Endothelial cell of umbilical vein (primary cell): ENCODE results near the gene ZBTB25. TPM values are rescaled to one million over a fixed set of nuclear protein-coding genes. Genes with fewer than 3 reads are reported as not detected.

Source experiments
- BruUV-seq: library from RNA; stranded (reverse); fragments of 400-500 nt; replicated peaks from 2 replicates; lab custom pipeline; 2021; lab: Mats Ljungman, UMichigan
- CTCF ChIA-PET: fragments of 300-600, 350-600 bp; sonication (Branson Sonifier 250); formaldehyde crosslinking; loops from one replicate; lab custom pipeline; 2021; ENCODE audit warnings: antibody characterized with exemption, inconsistent platforms; lab: Charles Lee
- POLR2A ChIA-PET: fragments of 300-600, 350-600 bp; sonication (Branson Sonifier 250); formaldehyde crosslinking; loops from one replicate; lab custom pipeline; 2021; ENCODE audit warnings: antibody characterized with exemption, inconsistent platforms; lab: Charles Lee
- DNase-seq: peaks from one replicate; pipeline ENCODE4 v3.0.0-alpha.2; 2011; ENCODE audit warnings: low read depth, low spot score
- FAIRE-seq: peaks from 2 replicates; lab custom pipeline; 2011; peaks lifted over from hg19 to GRCh38; lab: Jason Lieb, UNC
- H2AFZ ChIP-seq: 2 replicates; pipeline ENCODE4 v1.6.0; 2012; ENCODE audit warnings: low read depth, low read length, control low read depth, inconsistent platforms
- H3K27ac ChIP-seq: 2 replicates; pipeline ENCODE4 v1.5.1; 2011; ENCODE audit warnings: low read depth, mild to moderate bottlenecking, control low read depth, low read length, moderate library complexity; ENCODE audit not compliant: insufficient read depth
- H3K27me3 ChIP-seq, 2 experiments: 2 replicates each; pipeline versions ENCODE4 v1.6.0 to v1.6.1; 2011; ENCODE audit warnings: low read length in 2 of 2, mixed read lengths in 1 of 2; ENCODE audit not compliant: control insufficient read depth in 2 of 2, insufficient read depth in 2 of 2
- H3K36me3 ChIP-seq, 2 experiments: 2 replicates in 1 of 2; 3 replicates in 1 of 2; pipeline ENCODE4 v1.5.1; 2011; ENCODE audit warnings: low read length in 2 of 2, mild to moderate bottlenecking in 1 of 2, moderate library complexity in 1 of 2; ENCODE audit not compliant: control insufficient read depth in 2 of 2, insufficient read depth in 2 of 2; ENCODE audit errors: extremely low read depth in 1 of 2
- H3K4me1 ChIP-seq: 3 replicates; pipeline ENCODE4 v1.5.1; 2011; ENCODE audit warnings: mild to moderate bottlenecking, low read length; ENCODE audit not compliant: control insufficient read depth, insufficient read depth; ENCODE audit errors: extremely low read depth
- H3K4me2 ChIP-seq: 2 replicates; pipeline ENCODE4 v1.6.1; 2011; ENCODE audit warnings: low read length, control low read depth, mixed read lengths; ENCODE audit not compliant: insufficient read depth
- H3K4me3 ChIP-seq, 3 experiments: fragments of 200-600 bp in 1 of 3; sonication (generic), shearing (Covaris generic) in 1 of 3; replicated peaks in 1 of 3; 2 replicates each; pipeline ENCODE4 v1.5.1; 2011 to 2016; ENCODE audit warnings: control low read depth in 3 of 3, low read length in 3 of 3, mild to moderate bottlenecking in 2 of 3, inconsistent platforms in 1 of 3, low read depth in 1 of 3, moderate library complexity in 1 of 3; ENCODE audit not compliant: insufficient read depth in 1 of 3
- H3K79me2 ChIP-seq: 2 replicates; pipeline ENCODE4 v1.6.0; 2012; ENCODE audit warnings: low read length, inconsistent platforms; ENCODE audit not compliant: control insufficient read depth, insufficient read depth
- H3K9ac ChIP-seq: replicated peaks from 2 replicates; pipeline ENCODE3; 2011; ENCODE audit warnings: low read length, control low read depth; ENCODE audit not compliant: insufficient read depth; ENCODE audit errors: extremely low read depth
- H3K9me1 ChIP-seq: replicated peaks from 3 replicates; pipeline ENCODE4 v1.6.0; 2011; ENCODE audit warnings: mild to moderate bottlenecking, low read length; ENCODE audit not compliant: control insufficient read depth, insufficient read depth; ENCODE audit errors: extremely low read depth
- H3K9me3 ChIP-seq: replicated peaks from 2 replicates; pipeline ENCODE4 v1.5.1; 2012; ENCODE audit warnings: low read length, inconsistent platforms; ENCODE audit not compliant: control insufficient read depth, insufficient read depth
- H4K20me1 ChIP-seq: replicated peaks from 2 replicates; pipeline ENCODE3; 2011; ENCODE audit warnings: mild to moderate bottlenecking, low read length; ENCODE audit not compliant: control insufficient read depth, insufficient read depth; ENCODE audit errors: extremely low read depth
- CTCF ChIP-seq, 2 donors: IDR thresholded peaks; 1 replicate in 1 of 2; 2 replicates in 1 of 2; pipeline ENCODE4 v1.5.1; 2011; ENCODE audit warnings: low read length in 2 of 2, mild to moderate bottlenecking in 2 of 2, moderate library complexity in 2 of 2, control low read depth in 1 of 2, inconsistent platforms in 1 of 2, low read depth in 1 of 2; ENCODE audit not compliant: insufficient read depth in 1 of 2; ENCODE audit errors: extremely low read depth in 1 of 2
- EZH2 ChIP-seq: IDR thresholded peaks from 2 replicates; pipeline ENCODE4 v1.6.1; 2012; ENCODE audit warnings: borderline replicate concordance, low read depth, mild to moderate bottlenecking, moderate library complexity, low read length, inconsistent platforms; ENCODE audit not compliant: severe bottlenecking
- FOS ChIP-seq: IDR thresholded peaks from 2 replicates; pipeline ENCODE4 v1.6.1; 2011; ENCODE audit warnings: mild to moderate bottlenecking, low read length, moderate library complexity, borderline replicate concordance; ENCODE audit not compliant: insufficient read depth
- GATA2 ChIP-seq: IDR thresholded peaks from 2 replicates; pipeline ENCODE4 v1.7.0; 2011; ENCODE audit warnings: low read depth, mild to moderate bottlenecking, moderate library complexity, mixed read lengths, low read length; ENCODE audit not compliant: insufficient read length, insufficient read depth
- JUN ChIP-seq: IDR thresholded peaks from 2 replicates; pipeline ENCODE4 v1.6.1; 2011; ENCODE audit warnings: borderline replicate concordance, low read depth; ENCODE audit not compliant: insufficient read length, insufficient read depth
- MAX ChIP-seq: IDR thresholded peaks from 2 replicates; pipeline ENCODE4 v1.6.1; 2011; ENCODE audit not compliant: insufficient read depth, insufficient read length
- MYC ChIP-seq: IDR thresholded peaks from one replicate; pipeline ENCODE4 v1.6.1; 2011; ENCODE audit warnings: mild to moderate bottlenecking, low read depth, low read length
- POLR2A ChIP-seq: IDR thresholded peaks from 2 replicates; pipeline ENCODE4 v1.6.1; 2012; ENCODE audit warnings: low read depth, mild to moderate bottlenecking, control low read depth, low read length
- POLR2AphosphoS5 ChIP-seq: IDR thresholded peaks from 2 replicates; pipeline ENCODE4 v1.6.1; 2012; ENCODE audit warnings: low read depth, mild to moderate bottlenecking, control low read depth, low read length, moderate library complexity; ENCODE audit not compliant: insufficient read depth
- dilution Hi-C: fragments of 300-500 bp; cut with MboI; formaldehyde crosslinking; loops from one replicate; pipeline ENCODE4 v1.15.0; 2019; ENCODE audit warnings: low sequenced_read_pairs; ENCODE audit not compliant: extremely low pct_ligation_motif_present
- intact Hi-C: fragments of 100-400 bp; cut with micrococcal nuclease; formaldehyde crosslinking; loops from one replicate; pipeline ENCODE4 v1.10.0; 2022
- polyA plus RNA-seq, 4 experiments: library from polyadenylated mRNA; depleted of rRNA in 3 of 4; stranded (reverse) in 3 of 4; unstranded in 1 of 4; fragments of >200 nt; gene quantifications; 2 replicates each; pipeline versions ENCODE4 v1.2.1 to v1.2.3, GENCODE V29; 2011 to 2012; ENCODE audit warnings: missing spikeins in 1 of 4
- total RNA-seq: library from RNA; stranded (reverse); gene quantifications from 2 replicates; pipeline ENCODE4 v1.2.3, GENCODE V29; 2021

Gene ZBTB25
- total and polyA plus RNA-seq, 2 donors (not counting 3 experiments of a cell fraction or from before 2014, with no cell fraction given): 3.2 to 7.7 TPM

GRCh38 chr14:64475585-64476273 is 27.9 kb downstream of the ZBTB25 start:
- Histone ChIP-seq H3K9me3 (no peaks in the 10 kb centered on the region), H4K20me1 (no peaks in the 10 kb centered on the region), H3K36me3 (no peaks in the 10 kb centered on the region), H3K9me1 (no peaks in the 10 kb centered on the region), H3K27me3 (no peaks in the 10 kb centered on the region), H3K9ac (no peak overlapping the region), H3K4me2 (no peak overlapping the region), H3K27ac (no peak overlapping the region), H3K4me1 (no peaks in the 10 kb centered on the region), H2AFZ (no peak overlapping the region), H3K79me2 (no peaks in the 10 kb centered on the region), H3K4me3 (no peak overlapping the region)
- BruUV-seq: no TSS peak
- dilution Hi-C loops (no loop called here), intact Hi-C loops (loop anchor here (5.0 kb wide), 1 partner anchor 678 kb away; no protein-coding TSS in a partner anchor)
- no peak for TF ChIP-seq MAX
- DNase-seq (no peak), FAIRE-seq (no peak)
- POLR2A ChIA-PET: no interaction called here
- CTCF ChIA-PET: interaction anchor here (1.2 to 7.7 kb wide), 5 partner anchors 9 to 131 kb away, joined by 4 to 123 read pairs (median 4); partner anchors contain the start of gene MTHFD1

- dilution Hi-C loops: no loop called here
- POLR2A ChIA-PET: no interaction called here
- H3K9me1 ChIP-seq: no peaks in the 10 kb centered on the region
- intact Hi-C loops: loop anchor here (5.0 kb wide), 1 partner anchor 677 kb away; no protein-coding TSS in a partner anchor
- no peak overlapping the region for H3K4me2 ChIP-seq
- no peak overlapping the region for H3K27ac ChIP-seq
- DNase-seq: no peak
- CTCF ChIA-PET: interaction anchor here (1.8 to 7.7 kb wide), 2 partner anchors 10 to 130 kb away, joined by 4 to 123 read pairs; no protein-coding TSS in a partner anchor
- H3K9me3 ChIP-seq: no peaks in the 10 kb centered on the region
- H3K9ac ChIP-seq: no peak overlapping the region
- no peak overlapping the region for H2AFZ ChIP-seq
- H3K79me2 ChIP-seq: no peaks in the 10 kb centered on the region
- H3K27me3 ChIP-seq: no peaks in the 10 kb centered on the region
- no peak for FAIRE-seq
- no peaks in the 10 kb centered on the region for H3K36me3 ChIP-seq
- no TSS peak for BruUV-seq
- no peak overlapping the region for H3K4me3 ChIP-seq
- no peak for TF ChIP-seq EZH2
- TF ChIP-seq MAX: no peak
- no peak for TF ChIP-seq GATA2
- TF ChIP-seq POLR2AphosphoS5: no peak
- TF ChIP-seq MYC: no peak
- no peak for TF ChIP-seq FOS
- TF ChIP-seq JUN: no peak
- TF ChIP-seq CTCF (IDR thresholded peaks at IDR 0.05; ENCODE audit: extremely low read depth in 1 of 2, insufficient read depth in 1 of 2, low read depth in 1 of 2, low read length in 2 of 2): no peak
- no peak for TF ChIP-seq POLR2A
- H4K20me1 ChIP-seq: no peaks in the 10 kb centered on the region
- no peaks in the 10 kb centered on the region for H3K4me1 ChIP-seq
These were observed 28.9 kb downstream of the ZBTB25 start for GRCh38 chr14:64474698-64475097.
